ENCODE measurements around the gene OR52I2. TPM values are rescaled to one million over a fixed set of nuclear protein-coding genes. Genes with fewer than 3 reads are reported as not detected.

The OR52I2 gene
- total and polyA plus RNA-seq, 3 experiments from 2014 or later: not detected

GRCh38 chr11:4611986-4612385 lies 30.4 kb downstream of the OR52I2 start:
- CTCF ChIA-PET: no interaction called here
- POLR2A ChIA-PET: no interaction called here
- Mint-ChIP-seq H3K27me3 (peaks cover 0 to 3% of the 10 kb centered on the region in 2 donors), H3K9me3 (no peaks in the 10 kb centered on the region), H3K36me3 (peaks cover 0 to 10% (median 8%) of the 10 kb centered on the region in 3 donors), H3K4me3 (no peak overlapping the region), H3K4me1 (peaks cover 32 to 36% (median 34%) of the 10 kb centered on the region in 3 donors), H3K27ac (no peak overlapping the region)
- Histone ChIP-seq H3K27ac (ENCODE audit: low read depth, low read length) (no peak overlapping the region), H3K27me3 (ENCODE audit: insufficient read depth, low read length, poor library complexity, severe bottlenecking) (no peaks in the 10 kb centered on the region), H3K36me3 (ENCODE audit: insufficient read depth, low read length) (no peaks in the 10 kb centered on the region), H3K9me3 (ENCODE audit: low read length) (no peaks in the 10 kb centered on the region), H3K4me1 (ENCODE audit: insufficient read depth, low read length) (peaks cover 27% of the 10 kb centered on the region), H3K4me3 (ENCODE audit: low read length) (no peak overlapping the region)
- no peak for DNase-seq

GRCh38 chr11:4615856-4616444 lies 34.4 kb downstream of the OR52I2 start:
- ChIA-PET POLR2A (no interaction called here), CTCF (no interaction called here)
- Histone ChIP-seq H3K36me3 (ENCODE audit: insufficient read depth, low read length) (no peaks in the 10 kb centered on the region), H3K4me1 (ENCODE audit: insufficient read depth, low read length) (no peaks in the 10 kb centered on the region), H3K4me3 (ENCODE audit: low read length) (no peak overlapping the region), H3K27ac (ENCODE audit: low read depth, low read length) (no peak overlapping the region), H3K9me3 (ENCODE audit: low read length) (no peaks in the 10 kb centered on the region), H3K27me3 (ENCODE audit: insufficient read depth, low read length, poor library complexity, severe bottlenecking) (no peaks in the 10 kb centered on the region)
- Mint-ChIP-seq H3K36me3 (peaks cover 0 to 8% (median 0%) of the 10 kb centered on the region in 3 donors), H3K4me3 (no peak overlapping the region), H3K4me1 (peaks cover 0 to 1% (median 0%) of the 10 kb centered on the region in 3 donors), H3K27me3 (peaks cover 2 to 24% of the 10 kb centered on the region in 2 donors), H3K27ac (no peak overlapping the region), H3K9me3 (no peaks in the 10 kb centered on the region)
- DNase-seq: no peak

GRCh38 chr11:4619514-4619913 lies 38.0 kb downstream of the OR52I2 start:
- no peaks in the 10 kb centered on the region for H3K36me3 ChIP-seq (ENCODE audit: insufficient read depth, low read length)
- no peak for DNase-seq
- peaks cover 0 to 9% (median 0%) of the 10 kb centered on the region in 3 donors for H3K36me3 Mint-ChIP-seq
- H3K4me3 Mint-ChIP-seq: no peak overlapping the region
- H3K9me3 Mint-ChIP-seq: no peaks in the 10 kb centered on the region
- no peak overlapping the region for H3K27ac Mint-ChIP-seq
- H3K4me3 ChIP-seq (ENCODE audit: low read length): no peak overlapping the region
- H3K4me1 Mint-ChIP-seq: no peaks in the 10 kb centered on the region
- H3K4me1 ChIP-seq (ENCODE audit: insufficient read depth, low read length): no peaks in the 10 kb centered on the region
- POLR2A ChIA-PET: no interaction called here
- no peaks in the 10 kb centered on the region for H3K9me3 ChIP-seq (ENCODE audit: low read length)
- CTCF ChIA-PET: no interaction called here
- H3K27me3 ChIP-seq (ENCODE audit: insufficient read depth, low read length, poor library complexity, severe bottlenecking): no peaks in the 10 kb centered on the region
- H3K27ac ChIP-seq (ENCODE audit: low read depth, low read length): no peak overlapping the region
- H3K27me3 Mint-ChIP-seq: peaks cover 4 to 33% of the 10 kb centered on the region in 2 donors

- H3K9me3 ChIP-seq (ENCODE audit: low read length): peaks cover 6% of the 10 kb centered on the region
- no peaks in the 10 kb centered on the region for H3K36me3 ChIP-seq (ENCODE audit: insufficient read depth, low read length)
- ChIA-PET POLR2A (no interaction called here), CTCF (interaction anchor here (1.9 kb wide), 2 partner anchors 10 to 14 kb away, joined by 3 to 10 read pairs; partner anchors contain the start of gene OR51D1)
- no peak overlapping the region for H3K27ac Mint-ChIP-seq
- H3K4me3 Mint-ChIP-seq: no peak overlapping the region
- H3K9me3 Mint-ChIP-seq: peaks cover 10 to 27% (median 16%) of the 10 kb centered on the region in 5 donors
- no peak overlapping the region for H3K4me3 ChIP-seq (ENCODE audit: low read length)
- H3K27ac ChIP-seq (ENCODE audit: low read depth, low read length): no peak overlapping the region
- no peaks in the 10 kb centered on the region for H3K4me1 ChIP-seq (ENCODE audit: insufficient read depth, low read length)
- H3K4me1 Mint-ChIP-seq: no peaks in the 10 kb centered on the region
- peak in 3 of 5 donors; percentile 12 to 64 (median 24) for DNase-seq
- H3K36me3 Mint-ChIP-seq: peaks cover 0 to 25% (median 3%) of the 10 kb centered on the region in 3 donors
- no peaks in the 10 kb centered on the region for H3K27me3 ChIP-seq (ENCODE audit: insufficient read depth, low read length, poor library complexity, severe bottlenecking)
- H3K27me3 Mint-ChIP-seq: peaks cover 37 to 55% of the 10 kb centered on the region in 2 donors
These were observed 44.9 kb downstream of the OR52I2 start for GRCh38 chr11:4626207-4627099.

GRCh38 chr11:4636136-4636535 lies 54.6 kb downstream of the OR52I2 start:
- Mint-ChIP-seq H3K36me3 (no peaks in the 10 kb centered on the region), H3K27ac (no peak overlapping the region), H3K4me1 (no peaks in the 10 kb centered on the region), H3K4me3 (no peak overlapping the region), H3K9me3 (no peaks in the 10 kb centered on the region), H3K27me3 (peaks cover 8 to 13% of the 10 kb centered on the region in 2 donors)
- ChIA-PET POLR2A (no interaction called here), CTCF (interaction anchor here (0.7 to 3.8 kb wide), 11 partner anchors 7 to 1718 kb away, joined by 3 to 23 read pairs (median 4); partner anchors contain the start of genes OR52N2 and TRIM68)
- DNase-seq: no peak
- Histone ChIP-seq H3K4me3 (ENCODE audit: low read length) (no peak overlapping the region), H3K27me3 (ENCODE audit: insufficient read depth, low read length, poor library complexity, severe bottlenecking) (no peaks in the 10 kb centered on the region), H3K27ac (ENCODE audit: low read depth, low read length) (no peak overlapping the region), H3K36me3 (ENCODE audit: insufficient read depth, low read length) (no peaks in the 10 kb centered on the region), H3K9me3 (ENCODE audit: low read length) (no peaks in the 10 kb centered on the region), H3K4me1 (ENCODE audit: insufficient read depth, low read length) (no peaks in the 10 kb centered on the region)

- H3K4me3 ChIP-seq (ENCODE audit: low read length): no peak within 1 kb of the TSS
- Mint-ChIP-seq H3K27me3 (peaks cover 0 to 14% of the 10 kb centered on the region in 2 donors), H3K4me3 (no peak within 1 kb of the TSS), H3K36me3 (no peaks in the 10 kb centered on the region), H3K4me1 (no peaks in the 10 kb centered on the region), H3K27ac (no peak within 1 kb of the TSS), H3K9me3 (no peaks in the 10 kb centered on the region)
- DNase-seq: peak; percentile 39 to 79 (median 52)
- H3K27ac ChIP-seq (ENCODE audit: low read depth, low read length): no peak within 1 kb of the TSS
- POLR2A ChIA-PET: no interaction called here
- H3K4me1 ChIP-seq (ENCODE audit: insufficient read depth, low read length): no peaks in the 10 kb centered on the region
- H3K9me3 ChIP-seq (ENCODE audit: low read length): no peaks in the 10 kb centered on the region
- H3K27me3 ChIP-seq (ENCODE audit: insufficient read depth, low read length, poor library complexity, severe bottlenecking): no peaks in the 10 kb centered on the region
- no peaks in the 10 kb centered on the region for H3K36me3 ChIP-seq (ENCODE audit: insufficient read depth, low read length)
- CTCF ChIA-PET: interaction anchor here (0.8 to 3.8 kb wide), 16 partner anchors 8 to 1717 kb away, joined by 3 to 23 read pairs (median 4); partner anchors contain the start of genes OR52N2 and TRIM68
These were observed 55.6 kb downstream of the OR52I2 start, which contains the start of gene OR51D1 for GRCh38 chr11:4636962-4637661. TSS of gene OR51D1 (plus strand) at chr11:4637477. CDS start at chr11:4639791, 2,314 bp downstream.

- no peak for DNase-seq
- Histone ChIP-seq H3K27ac (ENCODE audit: low read depth, low read length) (no peak overlapping the region), H3K4me1 (ENCODE audit: insufficient read depth, low read length) (no peaks in the 10 kb centered on the region), H3K4me3 (ENCODE audit: low read length) (no peak overlapping the region), H3K27me3 (ENCODE audit: insufficient read depth, low read length, poor library complexity, severe bottlenecking) (no peaks in the 10 kb centered on the region), H3K9me3 (ENCODE audit: low read length) (no peaks in the 10 kb centered on the region), H3K36me3 (ENCODE audit: insufficient read depth, low read length) (no peaks in the 10 kb centered on the region)
- peaks cover 3 to 10% of the 10 kb centered on the region in 2 donors for H3K27me3 Mint-ChIP-seq
- H3K4me3 Mint-ChIP-seq: no peak overlapping the region
- no peaks in the 10 kb centered on the region for H3K36me3 Mint-ChIP-seq
- ChIA-PET POLR2A (no interaction called here), CTCF (interaction anchor here (1.2 to 3.8 kb wide), 10 partner anchors 8 to 1716 kb away, joined by 3 to 23 read pairs (median 5); partner anchors contain the start of gene OR52N2)
- no peaks in the 10 kb centered on the region for H3K4me1 Mint-ChIP-seq
- no peak overlapping the region for H3K27ac Mint-ChIP-seq
- H3K9me3 Mint-ChIP-seq: no peaks in the 10 kb centered on the region
These were observed 56.1 kb downstream of the OR52I2 start for GRCh38 chr11:4637662-4638047.
